ENCODE results near the gene DEXI. TPM values are rescaled to one million over a fixed set of nuclear protein-coding genes. Genes with fewer than 3 reads are reported as not detected.

The DEXI gene
- total and polyA plus RNA-seq, 2 of the 13 experiments (the other 11 are each of a cell fraction or from before 2014, with no cell fraction given): 51.5 to 70.4 TPM

GRCh38 chr16:10918294-10919002 lies 23.8 kb downstream of the DEXI start (continued):
- TF ChIP-seq ZBTB40 (IDR thresholded peaks at IDR 0.05): no peak
- TF ChIP-seq ZBTB40 (CRISPR knock-in tag; IDR thresholded peaks at IDR 0.05): no peak
- no peak for TF ChIP-seq TBX2 (CRISPR knock-in tag; IDR thresholded peaks at IDR 0.05; ENCODE audit: borderline replicate concordance)
- TF ChIP-seq TEF (CRISPR knock-in tag; IDR thresholded peaks at IDR 0.05): 0 out of 2 replicates have a peak, but pooled peaks have one; percentile 63
- TF ChIP-seq E2F1 (CRISPR knock-in tag; IDR thresholded peaks at IDR 0.05): no peak
- TF ChIP-seq ZNF619 (CRISPR knock-in tag; IDR thresholded peaks at IDR 0.05): 0 out of 2 replicates have a peak, but pooled peaks have one; percentile 57
- TF ChIP-seq ZSCAN29 (CRISPR knock-in tag; conservative IDR thresholded peaks at IDR 0.05): peak; percentile 66; the same call in 1 of the 2 replicates
- TF ChIP-seq RAD21 (CRISPR knock-in tag; IDR thresholded peaks at IDR 0.05): peak; percentile 94
- no peak for TF ChIP-seq KAT2B (IDR thresholded peaks at IDR 0.05; ENCODE audit: borderline replicate concordance, low read depth, low read length)
- TF ChIP-seq ZNF687 (CRISPR knock-in tag; IDR thresholded peaks at IDR 0.05): peak; percentile 66
- no peak for TF ChIP-seq ZNF503 (CRISPR knock-in tag; IDR thresholded peaks at IDR 0.05)
